H1 (cell line): ENCODE measurements around the gene DEDD. TPM values are rescaled to one million over a fixed set of nuclear protein-coding genes. Genes with fewer than 3 reads are reported as not detected.

Experiments
- CTCF ChIA-PET: fragments of 300-600 bp; sonication (Branson Sonifier 250); formaldehyde crosslinking; loops from one replicate; lab custom pipeline; 2021; ENCODE audit not compliant: partially characterized antibody; lab: Charles Lee
- POLR2A ChIA-PET: fragments of 300-600 bp; sonication (Branson Sonifier 250); formaldehyde crosslinking; loops from one replicate; lab custom pipeline; 2021; ENCODE audit warnings: inconsistent platforms; ENCODE audit not compliant: partially characterized antibody; lab: Charles Lee
- DNase-seq, 2 experiments: peaks; one replicate each; pipeline versions ENCODE4 v3.0.0 to v3.0.0-alpha.2; 2010 to 2022; ENCODE audit warnings: low spot score in 2 of 2, low read depth in 1 of 2, mixed read lengths in 1 of 2
- FAIRE-seq: peaks from 2 replicates; lab custom pipeline; 2011; peaks lifted over from hg19 to GRCh38; lab: Jason Lieb, UNC
- H2AFZ ChIP-seq: 2 replicates; pipeline ENCODE4 v1.8.1; 2012; ENCODE audit warnings: low read length, inconsistent platforms
- H2AK5ac ChIP-seq: 2 replicates; pipeline ENCODE4 v1.6.1; 2013; ENCODE audit warnings: low read depth, low read length
- H2BK120ac ChIP-seq: replicated peaks from 2 replicates; pipeline ENCODE3; 2013; ENCODE audit warnings: low read depth, low read length, inconsistent platforms
- H2BK12ac ChIP-seq: 2 replicates; pipeline ENCODE4 v1.6.1; 2013; ENCODE audit warnings: low read depth, low read length
- H2BK15ac ChIP-seq: 2 replicates; pipeline ENCODE4 v1.6.1; 2013; ENCODE audit warnings: low read length
- H2BK20ac ChIP-seq: 2 replicates; pipeline ENCODE4 v1.6.1; 2013; ENCODE audit warnings: low read length
- H2BK5ac ChIP-seq: 2 replicates; pipeline ENCODE4 v1.6.1; 2013; ENCODE audit warnings: low read depth, low read length
- H3K14ac ChIP-seq: 2 replicates; pipeline ENCODE4 v1.6.1; 2013; ENCODE audit warnings: inconsistent platforms; ENCODE audit not compliant: insufficient read length
- H3K18ac ChIP-seq: 2 replicates; pipeline ENCODE4 v1.6.1; 2013; ENCODE audit warnings: low read length; ENCODE audit errors: extremely low read depth
- H3K23ac ChIP-seq: 2 replicates; pipeline ENCODE4 v1.6.1; 2013; ENCODE audit warnings: inconsistent platforms; ENCODE audit not compliant: insufficient read length
- H3K23me2 ChIP-seq: 2 replicates; pipeline ENCODE4 v1.6.1; 2013; ENCODE audit warnings: low read depth, low read length
- H3K27ac ChIP-seq: 2 replicates; pipeline ENCODE4 v1.6.1; 2011; ENCODE audit warnings: low read depth, low read length, inconsistent platforms
- H3K27me3 ChIP-seq, 4 experiments: replicated peaks in 1 of 4; 1 replicate in 1 of 4; 2 replicates in 3 of 4; pipeline versions ENCODE4 v1.6.1 to v1.8.1; 2011 to 2013; ENCODE audit warnings: low read length in 3 of 4, mild to moderate bottlenecking in 3 of 4, inconsistent platforms in 2 of 4, mixed read lengths in 2 of 4, moderate library complexity in 1 of 4; ENCODE audit not compliant: control insufficient read depth in 3 of 4, insufficient read depth in 3 of 4; ENCODE audit errors: extremely low read depth in 1 of 4
- H3K36me3 ChIP-seq, 4 experiments: 2 replicates each; pipeline versions ENCODE4 v1.6.1 to v1.8.1; 2011 to 2013; ENCODE audit warnings: mild to moderate bottlenecking in 4 of 4, low read length in 3 of 4, moderate library complexity in 2 of 4, control low read depth in 1 of 4, inconsistent platforms in 1 of 4; ENCODE audit not compliant: insufficient read depth in 4 of 4, control insufficient read depth in 2 of 4
- H3K4ac ChIP-seq: replicated peaks from 2 replicates; pipeline ENCODE3; 2013; ENCODE audit warnings: low read length, low read depth, mixed read lengths, inconsistent platforms; ENCODE audit not compliant: insufficient read length
- H3K4me1 ChIP-seq, 4 experiments: replicated peaks in 1 of 4; 1 replicate in 1 of 4; 2 replicates in 3 of 4; pipeline versions ENCODE4 v1.6.1 to v1.8.1; 2011 to 2013; ENCODE audit warnings: low read length in 3 of 4, inconsistent platforms in 2 of 4, mixed read lengths in 1 of 4; ENCODE audit not compliant: insufficient read depth in 4 of 4, control insufficient read depth in 3 of 4
- H3K4me2 ChIP-seq, 2 experiments: 2 replicates each; pipeline versions ENCODE4 v1.6.1 to v1.8.1; 2011 to 2013; ENCODE audit warnings: low read depth in 2 of 2, low read length in 2 of 2, control low read depth in 1 of 2, inconsistent platforms in 1 of 2, mild to moderate bottlenecking in 1 of 2; ENCODE audit not compliant: insufficient read depth in 1 of 2
- H3K4me3 ChIP-seq, 4 experiments: fragments of 200-600, 300-600 bp in 1 of 4; sonication (generic), shearing (Covaris generic), sonication (Bioruptor Twin) in 1 of 4; 2 replicates each; pipeline versions ENCODE4 v1.5.1 to v1.8.1; 2011 to 2016; ENCODE audit warnings: low read length in 4 of 4, low read depth in 3 of 4, control low read depth in 2 of 4, inconsistent platforms in 2 of 4, mild to moderate bottlenecking in 2 of 4, mixed read lengths in 1 of 4, moderate library complexity in 1 of 4; ENCODE audit not compliant: insufficient read depth in 2 of 4; ENCODE audit errors: extremely low read depth in 1 of 4
- H3K56ac ChIP-seq: replicated peaks from 2 replicates; pipeline ENCODE3; 2013; ENCODE audit warnings: low read depth, mild to moderate bottlenecking, mixed read lengths, low read length, inconsistent platforms; ENCODE audit not compliant: insufficient read length
- H3K79me1 ChIP-seq: 2 replicates; pipeline ENCODE4 v1.6.1; 2013; ENCODE audit warnings: low read depth, low read length, control low read depth
- H3K79me2 ChIP-seq, 2 experiments: 2 replicates each; pipeline versions ENCODE4 v1.6.1 to v1.8.1; 2012 to 2013; ENCODE audit warnings: low read length in 2 of 2, mild to moderate bottlenecking in 2 of 2, inconsistent platforms in 1 of 2; ENCODE audit not compliant: insufficient read depth in 2 of 2, control insufficient read depth in 1 of 2
- H3K9ac ChIP-seq, 4 experiments: replicated peaks in 1 of 4; 1 replicate in 1 of 4; 2 replicates in 3 of 4; pipeline versions ENCODE4 v1.6.1 to v1.8.1; 2011 to 2013; ENCODE audit warnings: low read depth in 3 of 4, low read length in 3 of 4, control low read depth in 2 of 4, mild to moderate bottlenecking in 2 of 4, moderate library complexity in 2 of 4, inconsistent platforms in 1 of 4; ENCODE audit errors: extremely low read depth in 1 of 4
- H3K9me3 ChIP-seq, 2 experiments: 2 replicates each; pipeline versions ENCODE4 v1.6.1 to v1.8.1; 2012 to 2013; ENCODE audit warnings: mild to moderate bottlenecking in 2 of 2, moderate library complexity in 2 of 2, control low read depth in 1 of 2, inconsistent platforms in 1 of 2, low read depth in 1 of 2, low read length in 1 of 2, mixed read lengths in 1 of 2; ENCODE audit not compliant: insufficient read depth in 2 of 2
- H4K20me1 ChIP-seq, 2 experiments: replicated peaks in 1 of 2; 2 replicates each; pipeline versions ENCODE3 to v1.8.1; 2011 to 2013; ENCODE audit warnings: inconsistent platforms in 2 of 2, low read length in 2 of 2, mild to moderate bottlenecking in 1 of 2; ENCODE audit not compliant: insufficient read depth in 2 of 2, control insufficient read depth in 1 of 2
- H4K5ac ChIP-seq: 2 replicates; pipeline ENCODE4 v1.6.1; 2013; ENCODE audit warnings: low read length, low read depth, mixed read lengths, inconsistent platforms; ENCODE audit not compliant: insufficient read length
- H4K8ac ChIP-seq: 2 replicates; pipeline ENCODE4 v1.8.0; 2013; ENCODE audit warnings: mild to moderate bottlenecking, moderate library complexity, low read length, inconsistent platforms; ENCODE audit not compliant: insufficient read depth; ENCODE audit errors: extremely low read depth
- H4K91ac ChIP-seq: replicated peaks from 2 replicates; pipeline ENCODE3; 2013; ENCODE audit warnings: low read length, mixed read lengths, inconsistent platforms; ENCODE audit not compliant: insufficient read length
- FOSL1 ChIP-seq: IDR thresholded peaks from 2 replicates; pipeline ENCODE4 v1.6.1; 2011; ENCODE audit warnings: mild to moderate bottlenecking, low read depth, low read length, moderate library complexity; ENCODE audit not compliant: insufficient read depth
- PHF8 ChIP-seq: fragments of 200-600 bp; sonication (generic); conservative IDR thresholded peaks from 2 replicates; pipeline ENCODE4 v1.7.1; 2012; ENCODE audit warnings: low read depth, mild to moderate bottlenecking, inconsistent platforms, low read length, moderate library complexity
- TAF1 ChIP-seq: IDR thresholded peaks from 2 replicates; pipeline ENCODE4 v1.6.1; 2011; ENCODE audit warnings: mild to moderate bottlenecking, low read depth, low read length
- WGBS, 2 experiments: shearing (Covaris generic) in 1 of 2; methylation state at CpG; one replicate each; pipeline versions ENCODE4 v1.1.6 to v1.1.7; 2013 to 2015; ENCODE audit warnings: low lambda C conversion rate in 2 of 2, mixed read lengths in 2 of 2, inconsistent platforms in 1 of 2, low coverage in 1 of 2, missing lambda C conversion rate in 1 of 2; ENCODE audit not compliant: insufficient replicate concordance in 2 of 2, insufficient coverage in 1 of 2, insufficient read length in 1 of 2; ENCODE audit errors: extremely low coverage in 1 of 2, missing lambda C conversion rate in 1 of 2; 5-methylcytosine and 5-hydroxymethylcytosine counted together
- polyA plus RNA-seq, 7 experiments: library from polyadenylated mRNA; depleted of rRNA in 3 of 7; stranded (reverse) in 5 of 7; unstranded in 2 of 7; fragments of >200 nt in 5 of 7; fragments of 200-250 nt in 2 of 7; gene quantifications; 1 replicate in 5 of 7; 2 replicates in 1 of 7; 4 replicates in 1 of 7; pipeline versions ENCODE4 v1.2.1 to v1.2.3, GENCODE V29; 2011 to 2013; ENCODE audit warnings: missing spikeins in 2 of 7, mixed read lengths in 2 of 7
- total RNA-seq: library from RNA; stranded (reverse); fragmentation: NEBNext Ultra II Directional; extraction: Animal tissue kit (Norgen Biotek cat#: 25700); gene quantifications from 2 replicates; pipeline ENCODE4 v1.2.1, GENCODE V29; 2021

DEDD gene
- total and polyA plus RNA-seq, 2 of the 8 experiments (the other 6 are each of a cell fraction or from before 2014, with no cell fraction given), result 42.6 to 55.9 TPM

GRCh38 chr1:161115132-161115711, 17.2 kb downstream of the DEDD start:
- no peak overlapping the region for H2AK5ac ChIP-seq
- H2AFZ ChIP-seq, result no peak overlapping the region
- H3K23me2 ChIP-seq, result peaks cover 12% of the 10 kb centered on the region
- H3K14ac ChIP-seq, result no peak overlapping the region
- peaks cover 0 to 6% of the 10 kb centered on the region in 2 experiments for H4K20me1 ChIP-seq
- no peak overlapping the region for H3K4ac ChIP-seq
- DNase-seq, result no peak
- H3K18ac ChIP-seq, result no peak overlapping the region
- H3K27me3 ChIP-seq, result no peaks in the 10 kb centered on the region
- no peak overlapping the region for H2BK15ac ChIP-seq
- no peak overlapping the region for H2BK12ac ChIP-seq
- no peak overlapping the region for H2BK5ac ChIP-seq
- peak overlapping the region in 1 of 4 experiments; percentile 17; a peak in 1 of 7 replicates for H3K9ac ChIP-seq
- H3K27ac ChIP-seq, result no peak overlapping the region
- CTCF ChIA-PET, result interaction anchor here (5.0 kb wide), 1 partner anchor 17 kb away, joined by 33 read pairs; the partner anchor contains the start of gene KLHDC9
- FAIRE-seq, result no peak
- no peak overlapping the region for H3K4me2 ChIP-seq
- H2BK120ac ChIP-seq, result no peak overlapping the region
- H3K79me1 ChIP-seq, result peaks cover 15% of the 10 kb centered on the region
- H3K4me1 ChIP-seq, result peaks cover 4 to 10% (median 5%) of the 10 kb centered on the region in 4 experiments; a peak in 6 of 7 replicates
- no peak overlapping the region for H4K8ac ChIP-seq
- 96% methylated on average over 12 of the region's 12 CpGs; no CpG with 5 or more reads in 1 of the 2 experiments for WGBS, 2 experiments
- H4K91ac ChIP-seq, result no peak overlapping the region
- peaks cover 0 to 7% (median 3%) of the 10 kb centered on the region in 4 experiments; a peak in 3 of 8 replicates for H3K36me3 ChIP-seq
- H4K5ac ChIP-seq, result no peak overlapping the region
- H3K79me2 ChIP-seq, result peaks cover 4 to 71% of the 10 kb centered on the region in 2 experiments; a peak in 3 of 4 replicates
- H2BK20ac ChIP-seq, result no peak overlapping the region
- POLR2A ChIA-PET, result interaction anchor here (1.4 to 1.6 kb wide), 2 partner anchors 14 to 40 kb away, joined by 3 to 4 read pairs; no protein-coding TSS in a partner anchor
- no peak overlapping the region for H3K56ac ChIP-seq
- H3K4me3 ChIP-seq, result no peak overlapping the region
- TF ChIP-seq FOSL1, result no peak
- TF ChIP-seq TAF1, result no peak
- no peak for TF ChIP-seq PHF8
- no peak overlapping the region for H3K23ac ChIP-seq
- H3K9me3 ChIP-seq, result no peaks in the 10 kb centered on the region
